PC-9 (cell line): Measurements from ENCODE around the gene RASGEF1B. TPM values are rescaled to one million over a fixed set of nuclear protein-coding genes. Genes with fewer than 3 reads are reported as not detected.

Experiments
- BruUV-seq: library from RNA; stranded (reverse); fragments of 400-500 nt; replicated peaks from 2 replicates; lab custom pipeline; 2021; lab: Mats Ljungman, UMichigan
- CTCF ChIA-PET: fragments of 300-600 bp; sonication (Branson Sonifier 250); formaldehyde crosslinking; loops from one replicate; lab custom pipeline; 2022; ENCODE audit warnings: antibody characterized with exemption; lab: Charles Lee
- POLR2A ChIA-PET: fragments of 300-600 bp; sonication (Branson Sonifier 250); formaldehyde crosslinking; loops from one replicate; lab custom pipeline; 2022; ENCODE audit warnings: antibody characterized with exemption; ENCODE audit not compliant: unreplicated experiment; lab: Charles Lee
- DNase-seq, 2 experiments: peaks; one replicate each; pipeline versions ENCODE4 v3.0.0 to v3.0.0-alpha.2; 2015 to 2022; ENCODE audit warnings: mixed read lengths in 1 of 2
- H2AFZ ChIP-seq: fragments of 200-600 bp; sonication (generic); 2 replicates; pipeline ENCODE4 v1.8.1; 2017; ENCODE audit warnings: antibody characterized with exemption
- H3F3A ChIP-seq: fragments of 200-600 bp; sonication (generic); 2 replicates; pipeline ENCODE4 v1.8.1; 2017; ENCODE audit warnings: antibody characterized with exemption, mild to moderate bottlenecking, low read depth; ENCODE audit not compliant: insufficient read depth
- H3K27ac ChIP-seq: fragments of 200-600 bp; sonication (generic); 2 replicates; pipeline ENCODE4 v1.6.1; 2016; ENCODE audit warnings: mixed run types
- H3K27me3 ChIP-seq: fragments of 200-600 bp; sonication (generic); 2 replicates; pipeline ENCODE4 v1.6.1; 2016; ENCODE audit warnings: low read depth, mixed run types; ENCODE audit not compliant: insufficient read depth
- H3K36me3 ChIP-seq: fragments of 200-600 bp; sonication (generic); 2 replicates; pipeline ENCODE4 v1.6.1; 2016; ENCODE audit warnings: low read depth, mixed run types
- H3K4me1 ChIP-seq: fragments of 200-600 bp; sonication (generic); replicated peaks from 2 replicates; pipeline ENCODE4 v1.6.1; 2016; ENCODE audit warnings: mixed run types; ENCODE audit not compliant: insufficient read depth
- H3K4me2 ChIP-seq: fragments of 200-600 bp; sonication (generic); 2 replicates; pipeline ENCODE4 v1.6.1; 2017; ENCODE audit warnings: mixed run types
- H3K4me3 ChIP-seq: fragments of 200-600 bp; sonication (generic); 2 replicates; pipeline ENCODE4 v1.6.1; 2016; ENCODE audit warnings: mixed run types
- H3K79me2 ChIP-seq: fragments of 200-600 bp; sonication (generic); 2 replicates; pipeline ENCODE4 v1.6.1; 2017; ENCODE audit warnings: low read depth, mixed run types
- H3K9me2 ChIP-seq: fragments of 200-600 bp; sonication (generic); 2 replicates; pipeline ENCODE4 v1.8.1; 2017; ENCODE audit warnings: mild to moderate bottlenecking; ENCODE audit not compliant: insufficient read depth
- H3K9me3 ChIP-seq: fragments of 200-600 bp; sonication (generic); 2 replicates; pipeline ENCODE4 v1.8.1; 2016; ENCODE audit warnings: low read depth; ENCODE audit not compliant: insufficient read depth
- H4K20me1 ChIP-seq: fragments of 200-600 bp; sonication (generic); 2 replicates; pipeline ENCODE4 v1.8.1; 2017; ENCODE audit not compliant: insufficient read depth
- CTCF ChIP-seq: fragments of 200-600 bp; sonication (generic); conservative IDR thresholded peaks from 2 replicates; pipeline ENCODE4 v1.6.1; 2017; ENCODE audit warnings: mixed run types, antibody characterized with exemption, mild to moderate bottlenecking, moderate library complexity
- EZH2 ChIP-seq: fragments of 200-600 bp; sonication (generic); IDR thresholded peaks from 2 replicates; pipeline ENCODE4 v1.8.0; 2017; ENCODE audit warnings: antibody characterized with exemption, low read depth
- intact Hi-C: fragments of 100-400 bp; cut with micrococcal nuclease; formaldehyde crosslinking; loops from one replicate; pipeline ENCODE4 v1.10.0; 2022; ENCODE audit not compliant: unreplicated experiment
- total RNA-seq: library from RNA; stranded (reverse); gene quantifications from 2 replicates; pipeline ENCODE4 v1.2.3, GENCODE V29; 2021

The RASGEF1B gene
- total RNA-seq, 1 experiment from 2014 or later, result 1.0 TPM

- Histone ChIP-seq H3K4me2 (no peak overlapping the region), H3K36me3 (no peaks in the 10 kb centered on the region), H3K79me2 (no peaks in the 10 kb centered on the region), H2AFZ (no peak overlapping the region), H3F3A (no peaks in the 10 kb centered on the region), H3K9me3 (no peaks in the 10 kb centered on the region), H3K9me2 (no peaks in the 10 kb centered on the region), H4K20me1 (no peaks in the 10 kb centered on the region), H3K4me1 (no peaks in the 10 kb centered on the region), H3K27me3 (no peaks in the 10 kb centered on the region), H3K4me3 (no peak overlapping the region), H3K27ac (no peak overlapping the region)
- CTCF ChIA-PET, result no interaction called here
- intact Hi-C loops, result no loop called here
- TF ChIP-seq CTCF (no peak), EZH2 (no peak)
- BruUV-seq, result no TSS peak
- no peak for DNase-seq
- POLR2A ChIA-PET, result interaction anchor here (0.6 kb wide), 1 partner anchor 791 kb away, joined by 3 read pairs; no protein-coding TSS in a partner anchor
These were observed 46.6 kb downstream of the RASGEF1B start for GRCh38 chr4:81424816-81425755.

- intact Hi-C loops, result no loop called here
- H4K20me1 ChIP-seq, result no peaks in the 10 kb centered on the region
- H3K36me3 ChIP-seq, result no peaks in the 10 kb centered on the region
- H3K27ac ChIP-seq, result no peak overlapping the region
- ChIA-PET POLR2A (no interaction called here), CTCF (no interaction called here)
- no peak for DNase-seq
- H3K9me3 ChIP-seq, result no peaks in the 10 kb centered on the region
- H3K4me3 ChIP-seq, result no peak overlapping the region
- H3F3A ChIP-seq, result no peaks in the 10 kb centered on the region
- no peaks in the 10 kb centered on the region for H3K79me2 ChIP-seq
- no peak overlapping the region for H3K4me2 ChIP-seq
- no peaks in the 10 kb centered on the region for H3K27me3 ChIP-seq
- H3K4me1 ChIP-seq, result no peaks in the 10 kb centered on the region
- H3K9me2 ChIP-seq, result no peaks in the 10 kb centered on the region
- H2AFZ ChIP-seq, result no peak overlapping the region
- no TSS peak for BruUV-seq
- no peak for TF ChIP-seq EZH2
- TF ChIP-seq CTCF, result no peak
These were observed 47.4 kb downstream of the RASGEF1B start for GRCh38 chr4:81424336-81424735.

GRCh38 chr4:81422595-81422994 lies 49.1 kb downstream of the RASGEF1B start:
- no peaks in the 10 kb centered on the region for H4K20me1 ChIP-seq
- H3K4me1 ChIP-seq, result no peaks in the 10 kb centered on the region
- no peak overlapping the region for H3K4me3 ChIP-seq
- H3K27ac ChIP-seq, result no peak overlapping the region
- H3K79me2 ChIP-seq, result no peaks in the 10 kb centered on the region
- TF ChIP-seq EZH2 (no peak), CTCF (no peak)
- H3K36me3 ChIP-seq, result no peaks in the 10 kb centered on the region
- no peaks in the 10 kb centered on the region for H3K27me3 ChIP-seq
- POLR2A ChIA-PET, result no interaction called here
- no peaks in the 10 kb centered on the region for H3F3A ChIP-seq
- no peak overlapping the region for H3K4me2 ChIP-seq
- no TSS peak for BruUV-seq
- no peak for DNase-seq
- H3K9me3 ChIP-seq, result no peaks in the 10 kb centered on the region
- no peaks in the 10 kb centered on the region for H3K9me2 ChIP-seq
- CTCF ChIA-PET, result no interaction called here
- H2AFZ ChIP-seq, result no peak overlapping the region
- intact Hi-C loops, result no loop called here
